ENCODE data around the gene PI3.
"Not testable (repeated sequence)": the region's sequence is repeated elsewhere in the genome, so short reads cannot be mapped to it uniquely, and the experiment has no call there.

The PI3 gene, protein sequence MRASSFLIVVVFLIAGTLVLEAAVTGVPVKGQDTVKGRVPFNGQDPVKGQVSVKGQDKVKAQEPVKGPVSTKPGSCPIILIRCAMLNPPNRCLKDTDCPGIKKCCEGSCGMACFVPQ

DNA sequence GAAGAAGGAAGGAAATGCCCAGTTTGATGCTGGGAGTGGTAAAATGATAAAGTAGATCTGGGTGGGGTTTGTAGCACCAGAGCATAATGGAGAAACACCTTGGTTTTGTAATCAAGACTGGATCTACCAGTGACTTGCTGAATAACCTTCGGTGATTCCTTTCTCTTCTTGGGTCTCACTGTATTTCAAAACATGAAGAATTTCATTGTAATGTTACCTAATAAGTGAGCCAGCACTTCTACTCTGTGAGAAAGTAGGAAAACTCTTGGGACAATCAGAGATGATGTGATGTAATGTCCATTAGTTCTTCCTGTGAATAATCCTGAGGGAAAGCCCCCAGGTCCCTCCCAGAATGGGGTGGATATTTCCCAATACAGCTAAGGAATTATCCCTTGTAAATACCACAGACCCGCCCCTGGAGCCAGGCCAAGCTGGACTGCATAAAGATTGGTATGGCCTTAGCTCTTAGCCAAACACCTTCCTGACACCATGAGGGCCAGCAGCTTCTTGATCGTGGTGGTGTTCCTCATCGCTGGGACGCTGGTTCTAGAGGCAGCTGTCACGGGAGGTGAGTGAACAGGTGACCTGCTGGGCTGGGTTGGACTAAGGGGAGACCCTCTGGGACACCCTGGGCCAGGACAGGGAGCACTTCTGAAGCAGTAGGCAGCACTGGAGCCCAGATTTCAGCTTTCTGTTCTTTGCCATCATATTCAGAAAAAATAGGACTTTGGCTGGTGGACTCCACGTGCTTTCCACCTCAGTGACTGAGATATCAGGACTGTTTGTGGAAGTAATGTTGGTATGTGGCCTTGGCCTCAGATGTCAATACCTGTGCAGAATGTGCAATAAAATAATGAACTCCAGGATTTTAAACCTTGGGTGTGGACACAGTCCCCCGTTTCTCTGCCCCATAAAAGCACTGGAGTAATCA, at the start of gene PI3:
TSS of gene PI3 (plus strand) at position 469 of the 931 bp plus-strand sequence. CDS start at position 490, 21 bp downstream.
- DNase-seq: no peak

DNA sequence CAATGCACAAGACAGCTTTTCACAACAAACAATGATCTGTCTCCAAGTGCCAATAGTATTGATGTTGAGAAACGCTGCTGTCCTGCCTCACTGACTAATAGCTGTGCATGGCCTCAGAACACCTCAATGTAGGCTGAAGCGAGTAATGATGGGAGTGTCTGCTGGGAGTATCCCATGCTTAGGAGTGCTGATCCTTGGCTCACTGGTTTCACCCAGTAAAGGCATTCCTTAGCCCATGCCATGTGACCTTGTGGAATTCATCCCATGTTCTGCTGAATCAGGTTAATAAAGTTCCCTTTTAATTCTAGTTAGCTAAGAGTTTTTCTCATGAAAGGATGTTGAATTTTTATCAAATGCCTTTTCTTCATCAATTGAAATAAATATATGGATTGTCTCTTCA, 46.6 kb upstream of the PI3 start:
- DNase-seq: no peak

DNA sequence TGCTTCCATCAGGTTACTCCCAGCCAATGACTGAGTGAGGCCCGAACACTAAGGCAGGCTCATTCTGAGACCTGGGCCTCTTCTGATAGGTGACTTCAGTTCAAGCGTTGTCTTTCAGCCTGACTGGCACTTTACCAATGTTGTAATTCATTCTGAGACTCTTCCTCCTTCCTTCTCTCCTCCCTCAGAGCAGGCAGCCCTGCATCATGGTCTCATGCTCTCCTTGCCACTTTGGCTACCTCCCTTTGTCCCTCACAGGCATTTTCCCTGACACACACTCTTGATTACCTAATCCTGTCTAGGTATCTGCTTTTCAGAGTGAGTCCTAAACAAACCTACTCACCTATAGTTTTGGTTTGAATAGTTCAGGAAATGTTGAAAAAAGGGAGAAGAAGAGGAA, 37.8 kb upstream of the PI3 start:
- DNase-seq: no peak

DNA sequence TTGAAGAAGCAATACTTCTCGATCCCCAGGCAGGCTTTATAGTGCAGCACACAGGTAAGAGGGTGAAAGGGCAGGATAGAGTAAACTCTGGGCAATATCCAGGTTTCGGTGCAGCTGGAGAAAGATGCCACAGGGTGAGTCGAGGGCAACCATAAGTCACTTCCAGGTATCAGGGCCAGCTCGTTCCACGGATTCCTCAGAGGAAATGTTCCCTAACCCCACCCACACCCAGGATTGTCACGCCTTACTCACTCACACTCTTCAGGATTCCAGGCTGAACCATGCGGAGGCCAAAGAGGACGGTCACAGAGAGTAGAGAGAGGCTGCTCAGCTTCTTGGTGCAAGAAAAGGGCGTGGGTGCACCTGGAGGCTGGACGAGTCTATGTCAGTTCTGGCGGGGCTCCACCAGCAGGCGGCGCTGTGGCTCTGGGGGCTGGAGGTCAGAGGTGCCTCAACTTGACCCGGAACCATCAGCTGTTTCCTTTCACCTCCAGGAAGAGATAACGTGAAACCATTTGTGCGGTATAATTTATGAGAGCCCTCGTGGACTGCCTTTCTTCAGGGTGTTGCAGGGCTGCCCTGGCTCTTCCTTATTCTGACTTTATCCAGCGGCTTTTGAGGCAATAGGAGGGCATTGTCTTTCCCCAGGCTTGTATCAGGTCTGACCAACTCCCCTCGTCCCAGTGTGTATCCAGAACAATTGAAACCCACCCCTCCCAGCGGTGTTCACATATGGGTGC, 36.0 kb upstream of the PI3 start:
- DNase-seq: no peak

DNA sequence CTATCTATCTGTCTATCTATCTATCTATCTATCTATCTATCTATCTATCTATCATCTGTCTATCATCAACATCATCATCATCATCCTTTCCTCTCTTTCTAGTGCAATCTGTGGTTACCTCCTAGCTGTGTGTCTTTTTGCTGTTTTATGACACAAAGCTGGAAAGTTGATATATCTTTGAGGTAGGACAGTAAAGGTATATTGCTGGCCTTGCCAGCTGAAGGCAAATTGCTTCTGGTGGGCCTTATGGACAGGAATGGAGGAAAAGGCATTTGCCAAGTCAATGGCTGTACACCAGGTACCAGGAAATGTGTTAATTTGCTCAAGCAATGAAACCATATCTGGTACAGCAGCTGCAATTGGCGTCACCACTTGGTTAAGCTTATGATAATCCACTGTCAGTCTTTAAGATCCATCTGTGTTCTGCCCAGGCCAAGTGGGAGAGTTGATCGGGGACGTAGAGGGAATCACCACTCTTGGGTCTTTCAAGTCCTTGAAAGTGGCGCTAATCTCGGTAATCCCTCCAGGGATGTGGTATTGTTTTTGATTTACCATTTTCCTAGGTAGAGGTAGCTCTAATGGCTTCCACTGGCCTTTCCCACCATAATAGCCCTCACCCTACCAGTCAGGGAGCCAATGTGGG, 34.8 kb upstream of the PI3 start:
- DNase-seq: not testable (repeated sequence)

DNA sequence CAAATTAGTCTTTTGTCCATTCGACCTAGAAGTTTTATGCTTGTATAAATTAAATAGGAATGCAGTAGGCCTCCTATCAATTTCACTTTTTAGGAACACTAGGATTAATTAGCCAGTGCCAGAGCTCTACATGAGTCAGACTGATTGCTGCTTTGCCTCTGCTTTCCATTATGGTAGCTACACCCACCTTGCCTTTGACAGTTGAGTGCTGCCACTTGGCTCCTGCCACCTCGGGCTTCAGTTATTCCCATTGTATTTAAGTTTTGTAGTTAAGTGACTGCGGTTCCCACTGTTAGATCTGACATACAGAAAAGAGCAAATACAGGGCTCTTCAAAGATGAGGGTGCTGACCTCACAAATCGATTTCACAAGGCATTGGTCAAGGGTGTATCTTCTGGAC, 33.9 kb upstream of the PI3 start:
- DNase-seq: no peak

DNA sequence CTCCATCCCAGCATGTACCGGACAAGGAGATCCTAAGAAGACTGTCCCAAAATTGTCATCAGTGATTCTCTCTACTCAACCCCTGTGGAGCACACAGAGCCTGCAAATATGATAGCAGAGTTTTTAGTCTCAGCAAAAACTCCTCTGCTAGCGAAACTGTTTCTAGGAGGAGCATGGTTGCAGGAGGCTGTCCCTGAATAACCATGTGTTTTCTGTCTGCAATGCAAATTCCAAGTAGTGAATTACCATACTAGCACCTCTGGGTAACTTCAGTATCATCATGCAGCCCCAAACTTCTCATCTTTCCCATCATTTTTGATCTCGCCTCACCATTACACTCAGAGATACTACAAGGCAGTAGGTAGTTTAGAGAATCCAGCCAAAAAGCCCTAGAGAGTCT, 25.6 kb upstream of the PI3 start:
- DNase-seq: no peak

DNA sequence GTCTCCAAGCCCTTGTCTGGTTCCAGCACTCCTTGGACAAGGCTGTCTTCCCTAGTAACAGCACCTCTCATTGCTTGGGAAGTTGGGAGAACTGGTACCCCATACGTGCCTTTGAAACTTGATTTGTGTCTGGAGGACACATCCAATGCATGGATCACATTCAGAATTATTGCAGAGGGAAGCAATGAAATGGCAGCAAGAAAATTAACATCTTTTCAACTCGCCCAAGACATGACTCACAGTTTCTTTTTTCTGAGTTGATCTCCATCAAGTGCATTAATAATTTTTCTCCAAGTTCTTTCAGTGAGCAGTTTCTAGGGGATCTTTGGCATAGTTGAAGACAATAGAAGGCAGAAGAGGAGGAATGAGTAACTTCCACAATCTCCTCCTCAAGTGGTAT, 22.3 kb upstream of the PI3 start:
- no peak for DNase-seq

DNA sequence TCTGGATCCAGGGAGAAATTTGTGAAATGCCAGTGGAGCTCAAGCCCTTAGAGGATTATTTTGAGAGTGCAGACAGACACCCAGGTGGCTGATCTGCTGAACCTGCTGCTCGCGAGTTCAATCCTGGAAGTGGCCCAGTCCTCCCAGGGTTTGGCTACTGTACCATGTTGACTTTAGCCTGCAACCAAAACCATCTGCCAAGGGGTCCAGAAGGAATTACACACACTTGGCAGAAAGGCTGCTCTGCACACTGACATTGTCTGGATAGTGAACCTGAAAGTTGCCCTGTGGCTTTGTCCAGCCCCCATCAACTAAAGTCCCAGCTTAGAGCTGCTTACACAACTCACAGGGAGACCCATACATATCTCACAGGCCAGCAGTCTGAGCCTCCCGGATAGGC, 21.6 kb upstream of the PI3 start:
- no peak for DNase-seq

DNA sequence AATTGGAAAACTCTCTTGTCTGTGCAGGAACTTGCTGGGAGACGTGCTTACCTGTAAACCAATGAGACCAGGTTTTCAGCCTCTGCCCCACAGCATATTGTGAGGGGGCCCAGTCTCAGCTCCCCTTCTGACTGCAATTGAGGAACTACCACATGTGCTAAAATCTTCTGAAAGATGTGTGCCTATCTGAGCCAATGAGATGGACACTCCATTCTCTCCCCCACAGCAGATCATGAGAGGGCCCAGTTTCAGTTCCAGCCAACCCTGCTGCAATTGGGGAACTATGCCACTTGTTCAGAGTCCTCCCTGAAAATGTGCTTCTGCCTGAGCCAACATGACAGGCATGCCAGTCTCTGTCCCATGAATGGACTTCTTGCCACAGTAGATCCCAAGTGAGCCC, 20.9 kb upstream of the PI3 start:
- DNase-seq: no peak

DNA sequence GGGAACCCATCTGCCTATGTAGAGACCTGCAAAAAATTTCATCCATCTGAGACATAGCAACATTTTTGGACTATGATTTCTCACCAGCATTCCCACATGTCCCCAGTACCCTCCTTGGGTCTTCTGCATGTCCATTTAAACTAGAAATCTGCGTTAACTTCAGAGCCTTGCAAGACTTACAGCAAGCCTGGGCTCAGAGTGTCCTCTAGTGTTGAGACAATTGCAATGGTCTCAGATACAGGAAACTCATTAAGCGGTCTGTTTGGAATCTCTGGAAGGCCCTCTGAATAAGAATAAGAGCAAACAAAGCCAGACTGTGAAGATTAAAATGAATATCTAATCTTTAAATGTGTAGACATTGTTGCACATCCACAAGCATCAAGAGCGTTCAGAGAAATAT, 20.5 kb upstream of the PI3 start:
- DNase-seq: no peak

DNA sequence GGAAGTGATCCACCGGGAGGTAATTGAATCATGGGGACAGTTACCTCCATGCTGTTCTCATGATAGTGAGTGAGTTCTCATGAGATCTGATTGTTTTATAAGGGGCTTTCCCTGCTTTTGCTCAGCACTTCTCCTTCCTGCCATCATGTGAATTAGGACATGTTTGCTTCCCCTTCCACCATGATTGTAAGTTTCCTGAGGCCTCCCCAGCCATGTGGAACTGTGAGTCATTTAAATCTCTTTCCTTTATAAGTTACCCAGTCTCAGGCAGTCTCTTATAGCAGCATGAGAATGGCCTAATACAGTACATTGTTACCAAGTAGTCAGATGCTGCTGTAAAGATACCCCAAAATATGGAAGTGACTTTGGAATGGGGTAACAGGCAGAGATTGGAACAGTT, 19.9 kb upstream of the PI3 start:
- not testable (repeated sequence) for DNase-seq

DNA sequence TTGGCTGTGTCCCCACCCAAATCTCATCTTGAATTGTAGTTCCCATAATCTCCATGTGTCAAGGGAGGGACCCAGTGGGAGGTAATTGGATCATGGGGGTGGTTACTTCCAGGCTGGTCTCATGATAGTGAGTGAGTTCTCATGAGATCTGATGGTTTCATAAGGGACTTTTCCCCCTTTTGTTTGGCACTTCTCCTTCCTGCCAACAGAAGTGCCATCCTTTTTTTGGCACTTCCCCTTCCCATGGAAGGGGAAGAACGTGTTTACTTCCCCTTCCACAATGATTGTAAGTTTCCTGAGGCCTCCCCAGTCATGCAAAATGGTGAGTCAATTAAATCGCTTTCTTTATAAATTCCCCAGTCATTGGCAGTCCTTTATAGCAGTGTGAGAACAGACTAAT, 18.0 kb upstream of the PI3 start:
- DNase-seq: no peak

DNA sequence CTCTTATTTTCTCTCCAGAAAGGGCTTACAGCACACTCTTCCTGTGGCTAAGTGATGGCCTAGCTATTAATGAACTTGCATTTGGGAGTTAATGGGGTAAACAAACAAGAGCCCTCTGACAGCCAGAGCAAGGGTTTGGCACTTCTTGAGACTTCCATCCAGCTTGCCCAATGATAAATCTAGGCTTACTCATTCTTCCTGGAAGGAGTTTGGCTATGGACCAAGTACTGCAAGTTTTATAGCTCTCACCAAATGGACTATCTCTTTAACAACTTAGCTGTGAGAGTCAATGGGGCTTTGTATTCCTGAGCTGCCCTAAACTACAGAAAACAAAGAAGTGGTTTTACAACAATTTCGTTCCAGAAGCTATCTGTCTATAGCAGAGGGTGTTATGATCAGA, 16.7 kb upstream of the PI3 start:
- no peak for DNase-seq

DNA sequence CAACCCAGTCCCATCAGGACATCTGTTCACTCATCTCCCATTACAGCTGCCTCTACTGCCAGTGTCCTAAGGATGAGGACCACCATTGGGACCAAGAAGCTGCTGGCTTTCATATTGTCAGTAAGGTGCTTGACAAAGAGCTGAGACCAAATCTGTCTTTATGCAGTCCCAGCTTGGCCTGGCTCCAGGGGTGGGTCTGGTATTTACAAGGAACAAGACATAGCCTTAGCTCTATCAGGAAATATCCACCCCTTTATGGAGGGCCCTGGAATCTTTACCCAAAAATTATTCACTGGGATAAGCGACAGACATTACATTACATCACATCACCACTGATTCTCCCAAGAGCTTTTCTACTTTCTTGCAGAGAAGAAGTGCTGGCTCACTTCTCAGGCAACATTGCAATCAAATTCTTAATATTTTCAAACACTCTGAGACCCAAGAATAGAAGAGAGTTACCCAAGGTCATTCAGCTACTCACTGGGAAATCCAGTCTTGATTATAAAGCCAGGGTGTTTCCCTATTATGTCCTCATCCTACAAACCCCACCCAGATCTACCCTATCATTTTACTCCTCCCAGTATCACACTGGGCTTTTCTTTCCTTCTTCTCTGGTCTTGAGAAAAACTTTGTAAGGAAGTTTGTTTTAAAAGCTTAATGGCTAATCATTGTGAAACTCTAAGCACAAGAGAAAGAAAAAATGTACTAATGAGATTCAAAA, 11.5 kb upstream of the PI3 start:
- no peak for DNase-seq

DNA sequence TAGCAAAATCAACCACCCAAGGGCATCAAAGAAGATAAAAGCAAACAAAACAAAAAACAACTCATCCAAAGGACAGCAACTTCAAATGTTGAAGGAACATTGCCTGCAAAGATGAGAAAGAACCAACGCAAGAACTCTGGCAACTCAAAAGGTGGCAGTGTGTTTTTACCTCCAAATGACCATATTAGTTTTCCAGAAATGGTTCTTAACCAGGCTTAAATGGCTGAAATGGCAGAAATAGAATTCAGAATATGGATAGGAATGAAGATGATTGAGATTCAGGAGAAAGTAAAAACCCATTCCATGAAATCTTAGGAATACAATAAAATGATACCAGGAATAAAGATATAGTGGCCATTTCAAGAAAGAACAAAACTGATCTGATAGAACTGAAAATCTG, 9.8 kb upstream of the PI3 start:
- no peak for DNase-seq

DNA sequence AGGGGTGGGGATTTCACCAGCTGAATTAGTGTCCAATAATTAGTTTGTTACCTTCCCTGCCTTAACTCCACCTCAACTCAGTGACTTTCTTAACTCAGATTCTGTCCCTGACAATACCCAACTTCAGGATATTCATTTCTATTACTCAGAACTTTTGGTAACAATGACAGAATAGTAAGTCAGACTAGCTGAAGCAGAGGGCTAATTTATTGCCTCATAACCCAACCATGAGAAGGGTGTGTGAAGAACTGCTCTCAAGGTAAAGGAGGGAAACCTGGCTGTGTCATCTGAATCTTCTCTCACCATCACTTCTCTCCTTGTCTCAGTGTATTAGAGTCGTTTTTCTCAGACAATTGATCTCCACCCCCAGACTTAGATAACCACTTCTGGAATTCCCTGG, 1.2 kb upstream of the PI3 start:
- no peak for DNase-seq

DNA sequence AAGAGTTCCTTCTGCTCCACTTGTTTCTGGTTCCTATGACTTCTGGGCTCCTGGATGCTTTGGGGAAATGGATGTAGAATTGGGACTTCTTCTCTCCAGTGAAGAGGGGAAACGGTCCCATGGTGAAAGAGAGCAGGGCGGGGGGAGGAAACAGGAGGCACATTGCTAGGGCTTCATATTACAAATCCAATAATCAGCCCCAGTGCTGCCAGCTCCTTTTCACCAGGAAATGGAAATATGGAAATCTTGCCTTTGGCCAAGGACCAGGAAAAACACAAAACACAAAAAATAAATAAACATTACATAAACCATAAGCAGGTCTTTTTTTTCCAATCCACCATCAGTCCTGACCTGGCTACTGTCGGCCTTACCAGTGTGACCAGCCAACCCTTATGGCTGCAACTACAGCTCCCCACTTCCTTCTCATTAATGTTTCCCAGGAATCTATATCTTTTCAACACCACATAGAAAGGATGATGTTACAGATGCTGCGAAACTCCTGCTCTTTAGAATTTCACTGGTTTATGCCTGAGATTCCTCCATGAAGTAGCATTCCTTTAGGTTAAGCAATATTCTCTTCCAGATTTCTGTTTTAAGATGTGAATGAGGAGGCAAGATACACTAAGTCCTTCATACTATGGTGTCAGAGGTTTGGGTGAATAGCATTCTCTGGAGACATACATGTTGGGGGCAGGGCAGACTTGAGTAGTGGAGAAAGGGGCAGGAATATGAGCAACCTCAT, 2.0 kb downstream of the PI3 start:
- DNase-seq: no peak

DNA sequence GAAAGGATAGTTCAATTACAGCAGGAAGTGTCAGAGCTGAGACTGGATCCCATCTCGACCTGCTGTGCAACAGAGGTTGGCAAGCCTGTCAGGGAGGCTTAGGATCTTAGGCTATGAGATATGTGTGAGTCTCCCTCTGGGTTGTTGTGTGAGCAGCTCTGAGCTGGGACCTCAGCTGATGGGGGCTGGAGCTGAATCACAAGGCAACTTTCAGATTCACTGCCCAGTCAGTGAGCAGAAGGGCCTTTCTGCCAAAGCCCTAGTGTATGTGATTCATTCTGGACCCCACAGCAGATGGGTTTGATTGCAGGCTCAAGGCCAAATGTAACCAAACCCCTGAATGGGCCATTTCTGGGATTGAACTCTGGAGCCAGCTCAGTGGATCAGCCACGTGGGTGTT, 4.5 kb downstream of the PI3 start:
- no peak for DNase-seq

DNA sequence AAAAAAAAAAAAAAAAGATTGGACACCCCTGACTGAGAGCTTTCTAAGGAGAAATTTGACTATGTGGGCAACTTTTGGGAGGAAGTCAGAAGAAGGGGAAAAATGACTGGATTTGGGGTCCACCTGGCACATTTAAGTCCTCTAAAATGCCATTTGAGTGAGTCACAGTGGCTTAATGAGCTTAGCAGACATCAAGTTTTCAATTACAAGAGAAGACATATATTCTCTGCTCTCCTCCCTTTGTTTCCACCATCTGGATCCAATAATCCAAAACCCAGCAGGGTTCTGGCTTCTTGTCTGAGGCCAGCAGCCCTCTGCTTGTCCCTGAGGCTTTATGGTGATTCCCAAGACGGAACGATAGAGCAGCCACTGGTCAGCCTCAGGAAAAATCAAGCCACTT, 6.9 kb downstream of the PI3 start:
- DNase-seq: no peak

DNA sequence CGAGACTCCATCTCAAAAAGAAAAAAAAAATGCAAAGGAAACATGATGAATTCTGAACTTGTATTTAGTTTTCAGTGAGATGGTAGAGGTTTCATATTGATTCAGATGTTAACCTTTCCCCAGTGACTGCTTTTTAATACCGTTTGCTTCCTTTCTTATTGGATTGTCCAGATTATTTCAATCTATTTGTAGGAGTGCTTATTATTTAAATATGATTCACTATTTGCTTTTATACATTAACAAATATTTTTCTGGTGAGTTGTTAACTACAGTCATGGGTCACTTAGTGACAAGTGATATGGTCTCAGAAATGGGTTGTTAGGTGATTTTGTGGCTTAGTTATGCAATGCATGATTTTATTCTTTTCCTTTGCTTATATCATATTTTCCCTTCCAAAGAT, 8.4 kb downstream of the PI3 start:
- DNase-seq: no peak

DNA sequence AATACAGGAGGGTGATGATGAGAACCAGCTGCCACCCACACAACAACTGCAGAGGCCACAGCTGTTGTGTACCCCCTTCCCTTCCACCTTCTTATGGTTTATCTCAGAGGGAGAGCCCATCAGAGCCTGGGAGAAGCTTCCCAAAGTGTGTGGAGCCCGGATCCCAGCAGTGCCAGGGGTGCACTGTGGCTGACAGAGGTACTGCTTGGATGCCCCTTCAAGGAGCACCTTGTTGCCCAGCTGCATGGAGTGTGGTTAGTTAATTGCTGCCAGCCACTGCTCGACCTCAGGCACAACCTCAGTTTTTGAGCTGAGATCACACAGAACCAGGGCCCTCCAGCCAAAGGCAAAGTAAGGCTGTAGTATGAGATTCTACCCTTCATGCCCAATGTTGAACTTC, 13.0 kb downstream of the PI3 start:
- DNase-seq: no peak

All from GDM1 (cell line).